Stimulated activated naive CD8-positive, alpha-beta T cell treated with anti-CD3 and anti-CD28 coated beads, Interleukin-15, amount 100 ng/mL, for 72 hours (primary cell): Measurements from ENCODE around the gene ANAPC15.
A peak's percentile ranks its signal among the peaks of the same experiment; 100 is the strongest.

ENCODE experiments used
- ATAC-seq: fragments of 150-1000 bp; cut with Tn5 transposase; 2 replicates; pipeline ENCODE4 v1.10.0; 2021; ENCODE audit warnings: mild to moderate bottlenecking, moderate library complexity
- DNase-seq, 2 donors: peaks; one replicate each; pipeline ENCODE4 v3.0.0; 2021 to 2022
- H3K27ac Mint-ChIP-seq, 2 donors: one replicate each; pipeline ENCODE4 v1.8.0; 2022; ENCODE audit warnings: mild to moderate bottlenecking in 2 of 2, mixed read lengths in 2 of 2, moderate library complexity in 2 of 2
- H3K27me3 Mint-ChIP-seq: one replicate; pipeline ENCODE4 v1.8.0; 2022; ENCODE audit warnings: mixed read lengths
- H3K4me1 Mint-ChIP-seq: one replicate; pipeline ENCODE4 v1.8.0; 2022; ENCODE audit warnings: mild to moderate bottlenecking, mixed read lengths
- H3K4me3 Mint-ChIP-seq, 2 donors: one replicate each; pipeline ENCODE4 v1.8.0; 2022; ENCODE audit warnings: mild to moderate bottlenecking in 2 of 2, mixed read lengths in 2 of 2, moderate library complexity in 1 of 2
- H3K9me3 Mint-ChIP-seq, 2 donors: one replicate each; pipeline ENCODE4 v1.8.0; 2022; ENCODE audit warnings: mixed read lengths in 2 of 2

ANAPC15 gene

DNA sequence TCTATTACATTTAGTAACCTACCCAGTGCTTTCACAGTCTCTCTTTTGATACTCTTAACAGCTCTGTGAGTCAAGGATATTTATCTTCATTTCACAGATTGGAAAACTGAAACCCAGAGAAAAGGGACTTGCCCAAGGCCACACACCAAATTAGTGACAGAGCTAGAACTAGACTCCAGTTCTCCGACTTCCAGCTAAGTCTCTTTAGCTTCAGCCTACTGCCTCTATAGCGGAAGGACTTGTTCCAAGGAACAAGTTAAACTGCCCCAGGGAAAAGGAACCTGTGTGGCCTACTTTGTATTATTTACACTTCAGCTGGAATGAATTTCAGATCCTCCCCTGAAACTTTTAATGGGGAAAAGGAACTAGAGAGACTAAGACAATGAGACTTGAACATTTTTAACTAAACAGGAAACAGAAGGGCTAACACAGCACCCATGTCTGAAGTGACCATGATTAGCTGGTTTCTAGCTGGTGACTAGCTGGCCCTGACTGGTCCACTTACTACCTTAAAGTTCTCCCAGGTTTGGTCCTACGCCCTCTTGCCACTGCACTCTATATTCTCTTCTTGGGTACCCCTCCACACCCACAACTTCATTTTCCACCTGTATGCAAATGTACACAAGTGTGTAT is 30.6 kb downstream of the ANAPC15 start:
- ATAC-seq = no peak
- no peaks in the 10 kb centered on the region for H3K27me3 Mint-ChIP-seq
- peaks cover 59% of the 10 kb centered on the region for H3K4me1 Mint-ChIP-seq
- no peaks in the 10 kb centered on the region for H3K9me3 Mint-ChIP-seq
- H3K27ac Mint-ChIP-seq = peak overlapping the region in 1 of 2 donors; percentile 98
- DNase-seq = no peak
- H3K4me3 Mint-ChIP-seq = peak overlapping the region; percentile 96 to 100

DNA sequence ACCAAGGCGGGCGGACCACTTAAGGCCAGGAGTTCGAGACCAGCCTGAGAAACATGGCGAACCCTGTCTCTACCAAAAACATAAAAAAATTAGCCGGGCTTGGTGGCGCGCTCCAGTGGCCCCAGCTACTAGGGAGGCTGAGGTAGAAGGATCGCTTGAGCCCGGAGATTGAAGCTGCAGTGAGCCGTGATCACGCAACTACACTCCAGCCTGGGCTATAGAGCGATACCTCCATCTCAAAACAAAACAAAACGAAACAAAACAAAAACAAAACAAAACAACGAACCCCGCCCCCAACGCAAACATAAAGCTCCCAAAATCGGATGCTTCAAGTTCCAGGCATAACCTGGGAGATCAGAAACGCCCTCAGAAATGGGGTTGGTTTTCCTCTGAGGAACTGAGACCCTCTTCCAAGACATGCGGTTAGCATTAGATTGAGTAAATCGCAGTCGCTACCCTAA is 31.3 kb downstream of the ANAPC15 start:
- Mint-ChIP-seq H3K27ac (peak overlapping the region; percentile 97 to 98), H3K9me3 (no peaks in the 10 kb centered on the region), H3K4me1 (peaks cover 62% of the 10 kb centered on the region), H3K4me3 (peak overlapping the region; percentile 96 to 100), H3K27me3 (no peaks in the 10 kb centered on the region)
- DNase-seq = no peak
- ATAC-seq = no peak

GRCh38 chr11:72080326-72081183 is 31.9 kb downstream of the ANAPC15 start, which contains the start of the genes LRRC51 and NUMA1:
LRRC51 (plus strand) TSS chr11:72080850; CDS start chr11:72089084, 8,234 bp downstream.
NUMA1 (minus strand) TSS chr11:72080542; CDS start chr11:72035943, 44,599 bp downstream.
- H3K4me3 Mint-ChIP-seq = peak within 1 kb of the TSS; percentile 96 to 100
- H3K27ac Mint-ChIP-seq = peak within 1 kb of the TSS; percentile 98 to 100
- H3K27me3 Mint-ChIP-seq = no peaks in the 10 kb centered on the region
- no peaks in the 10 kb centered on the region for H3K9me3 Mint-ChIP-seq
- DNase-seq = peak; percentile 97 to 99
- peak; percentile 96 for ATAC-seq
- peaks cover 56% of the 10 kb centered on the region for H3K4me1 Mint-ChIP-seq

- no peak for ATAC-seq
- Mint-ChIP-seq H3K27ac (peak overlapping the region; percentile 98 to 100), H3K4me3 (peak overlapping the region; percentile 96 to 100), H3K27me3 (no peaks in the 10 kb centered on the region), H3K9me3 (no peaks in the 10 kb centered on the region), H3K4me1 (peaks cover 56% of the 10 kb centered on the region)
- DNase-seq = no peak
Observed at GRCh38 chr11:72079819-72080325, 32.6 kb downstream of the ANAPC15 start.

DNA sequence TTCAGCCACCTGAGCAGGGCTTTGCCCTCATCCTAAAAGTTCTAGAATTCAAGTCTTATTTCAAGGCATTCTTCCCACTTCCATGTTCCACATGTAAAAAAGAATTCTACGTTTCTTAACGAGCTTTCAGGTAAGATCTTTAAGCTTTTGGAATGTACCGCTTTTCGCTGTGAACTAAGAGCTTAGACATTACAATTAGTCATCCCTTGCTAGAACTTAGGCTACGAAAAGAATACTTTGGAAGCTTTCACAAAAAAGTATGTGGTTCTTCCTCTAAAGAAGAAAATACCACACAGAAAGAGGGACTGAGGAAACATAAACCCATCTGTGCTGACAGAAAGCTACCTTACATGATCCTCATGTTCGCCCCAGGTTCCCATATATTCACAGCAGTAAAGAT is 34.0 kb downstream of the ANAPC15 start:
- H3K4me3 Mint-ChIP-seq = peak overlapping the region; percentile 96 to 100
- ATAC-seq = no peak
- DNase-seq = no peak
- peaks cover 56% of the 10 kb centered on the region for H3K4me1 Mint-ChIP-seq
- no peaks in the 10 kb centered on the region for H3K27me3 Mint-ChIP-seq
- no peaks in the 10 kb centered on the region for H3K9me3 Mint-ChIP-seq
- H3K27ac Mint-ChIP-seq = no peak overlapping the region

- Mint-ChIP-seq H3K9me3 (no peaks in the 10 kb centered on the region), H3K27ac (no peak overlapping the region), H3K27me3 (no peaks in the 10 kb centered on the region), H3K4me3 (no peak overlapping the region), H3K4me1 (peaks cover 55% of the 10 kb centered on the region)
- DNase-seq (no peak), ATAC-seq (no peak)
Observed at GRCh38 chr11:72075756-72076155, 36.7 kb downstream of the ANAPC15 start.

DNA sequence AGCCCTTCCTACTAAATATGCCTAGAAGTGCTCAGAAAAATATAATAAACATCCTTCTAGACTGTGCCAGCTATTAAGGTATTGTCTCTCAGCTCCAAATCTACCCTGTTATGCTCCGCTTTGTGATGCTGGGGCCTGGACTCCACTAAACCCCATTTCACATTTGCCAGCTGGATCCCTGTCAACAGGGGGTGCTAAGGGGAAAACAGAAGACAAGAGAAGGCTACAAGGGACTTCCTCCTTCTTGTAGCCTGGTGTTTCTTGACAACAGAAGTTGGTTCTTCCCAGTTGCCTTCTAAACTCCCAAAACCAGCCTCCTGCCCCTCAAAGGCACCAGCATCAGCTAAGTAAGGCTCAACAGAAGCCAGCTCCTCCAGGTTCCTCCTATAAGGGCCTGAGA is 37.4 kb downstream of the ANAPC15 start:
- no peak for DNase-seq
- Mint-ChIP-seq H3K27me3 (no peaks in the 10 kb centered on the region), H3K4me1 (peaks cover 55% of the 10 kb centered on the region), H3K27ac (no peak overlapping the region), H3K4me3 (no peak overlapping the region), H3K9me3 (no peaks in the 10 kb centered on the region)
- ATAC-seq = no peak

DNA sequence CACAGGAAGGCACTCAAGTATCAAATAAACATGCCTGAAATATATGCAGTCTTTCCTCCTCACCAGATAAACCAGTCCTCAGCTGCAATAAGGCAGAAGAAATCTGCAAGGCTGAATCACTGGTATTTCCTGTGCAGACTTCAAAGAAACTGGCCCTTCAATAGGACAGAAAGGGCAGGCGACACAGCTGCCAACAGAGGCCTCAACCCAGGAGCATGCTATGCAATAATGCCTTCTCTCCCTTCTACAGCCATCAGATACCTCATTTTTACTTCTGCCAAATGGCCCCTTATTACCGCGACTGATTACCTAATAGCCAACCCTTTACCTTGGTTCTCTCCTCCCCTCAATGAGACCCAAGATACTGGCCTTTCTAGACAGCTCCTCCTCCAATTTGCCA is 40.1 kb downstream of the ANAPC15 start:
- DNase-seq (no peak), ATAC-seq (peak; percentile 74)
- H3K27me3 Mint-ChIP-seq = no peaks in the 10 kb centered on the region
- H3K9me3 Mint-ChIP-seq = no peaks in the 10 kb centered on the region
- no peak overlapping the region for H3K4me3 Mint-ChIP-seq
- H3K27ac Mint-ChIP-seq = peak overlapping the region in 1 of 2 donors; percentile 55
- peaks cover 53% of the 10 kb centered on the region for H3K4me1 Mint-ChIP-seq

GRCh38 chr11:72070491-72070890 is 42.0 kb downstream of the ANAPC15 start:
- peak overlapping the region in 1 of 2 donors; percentile 75 for H3K27ac Mint-ChIP-seq
- ATAC-seq = no peak
- DNase-seq = no peak
- H3K4me3 Mint-ChIP-seq = no peak overlapping the region
- H3K27me3 Mint-ChIP-seq = no peaks in the 10 kb centered on the region
- no peaks in the 10 kb centered on the region for H3K9me3 Mint-ChIP-seq
- H3K4me1 Mint-ChIP-seq = peaks cover 46% of the 10 kb centered on the region

DNA sequence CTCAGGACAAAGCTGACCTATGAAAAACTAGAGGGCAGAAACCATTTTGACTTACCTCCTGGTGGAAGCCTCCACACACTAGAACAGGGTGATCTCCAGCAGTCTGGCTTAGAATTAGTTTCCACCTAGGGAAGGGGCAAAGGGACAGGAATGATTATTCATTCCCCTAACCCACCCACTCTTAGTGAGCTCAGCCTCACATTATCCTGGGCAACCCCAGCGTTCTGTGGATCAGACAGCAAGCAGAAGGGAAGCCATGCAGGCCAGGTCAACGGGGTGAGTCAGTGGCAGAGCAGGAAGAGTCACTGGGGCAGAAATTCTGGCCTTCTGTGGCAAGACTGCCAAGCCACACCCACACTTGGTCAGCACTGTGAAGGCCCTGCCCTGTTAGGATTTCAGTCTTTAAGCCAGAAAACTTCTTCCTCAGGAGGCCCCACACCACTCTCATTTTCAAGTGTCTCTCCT is 42.7 kb downstream of the ANAPC15 start:
- H3K27me3 Mint-ChIP-seq = no peaks in the 10 kb centered on the region
- ATAC-seq = no peak
- no peak overlapping the region for H3K4me3 Mint-ChIP-seq
- peaks cover 46% of the 10 kb centered on the region for H3K4me1 Mint-ChIP-seq
- no peak for DNase-seq
- H3K9me3 Mint-ChIP-seq = no peaks in the 10 kb centered on the region
- peak overlapping the region in 1 of 2 donors; percentile 14 for H3K27ac Mint-ChIP-seq

GRCh38 chr11:72069200-72069599 is 43.3 kb downstream of the ANAPC15 start:
- DNase-seq (no peak), ATAC-seq (no peak)
- H3K4me3 Mint-ChIP-seq = no peak overlapping the region
- H3K27me3 Mint-ChIP-seq = no peaks in the 10 kb centered on the region
- H3K27ac Mint-ChIP-seq = no peak overlapping the region
- H3K4me1 Mint-ChIP-seq = peaks cover 46% of the 10 kb centered on the region
- H3K9me3 Mint-ChIP-seq = no peaks in the 10 kb centered on the region

GRCh38 chr11:72067676-72068075 is 44.8 kb downstream of the ANAPC15 start:
- no peaks in the 10 kb centered on the region for H3K27me3 Mint-ChIP-seq
- ATAC-seq = no peak
- H3K9me3 Mint-ChIP-seq = no peaks in the 10 kb centered on the region
- no peak overlapping the region for H3K4me3 Mint-ChIP-seq
- H3K4me1 Mint-ChIP-seq = peaks cover 44% of the 10 kb centered on the region
- no peak for DNase-seq
- no peak overlapping the region for H3K27ac Mint-ChIP-seq

DNA sequence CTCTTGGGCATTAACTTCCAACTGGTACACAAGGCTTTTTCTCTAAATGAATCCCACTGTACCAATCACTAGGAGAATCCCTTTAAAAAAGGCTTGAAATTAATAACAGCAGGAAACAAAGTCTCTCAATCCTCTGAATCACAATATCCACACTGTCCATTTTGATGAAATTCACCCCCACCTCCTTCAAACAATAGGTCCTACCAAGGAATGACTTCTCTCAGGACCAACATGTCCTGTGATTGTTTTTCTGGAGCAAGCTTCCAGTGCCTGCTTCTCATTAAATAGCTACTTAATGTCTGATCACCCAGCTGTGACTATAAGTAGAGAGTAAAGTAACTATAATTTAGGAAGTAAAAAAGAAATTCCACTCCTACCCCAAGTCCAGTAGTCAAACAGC is 45.2 kb downstream of the ANAPC15 start:
- H3K27me3 Mint-ChIP-seq = no peaks in the 10 kb centered on the region
- ATAC-seq (no peak), DNase-seq (no peak)
- no peak overlapping the region for H3K27ac Mint-ChIP-seq
- no peak overlapping the region for H3K4me3 Mint-ChIP-seq
- peaks cover 40% of the 10 kb centered on the region for H3K4me1 Mint-ChIP-seq
- no peaks in the 10 kb centered on the region for H3K9me3 Mint-ChIP-seq

DNA sequence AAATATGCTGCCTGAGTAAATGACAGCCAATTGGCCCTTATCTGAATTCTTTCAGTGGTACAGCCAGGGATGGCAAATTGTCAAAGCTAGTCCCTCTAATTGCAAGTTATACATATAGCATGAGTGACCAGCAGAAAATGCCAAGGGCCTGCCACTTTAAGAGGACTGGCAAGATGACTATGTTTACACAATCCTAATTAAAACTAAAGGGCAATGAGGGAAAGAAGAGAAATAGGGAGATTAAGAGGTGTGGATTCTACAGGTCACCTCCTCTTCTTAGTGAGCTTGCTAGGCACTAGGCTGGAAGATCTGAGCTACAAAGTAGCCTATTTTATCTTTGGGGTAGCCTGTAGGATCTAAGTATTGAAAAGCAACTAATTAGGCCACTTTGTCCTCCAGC is 45.6 kb downstream of the ANAPC15 start:
- no peaks in the 10 kb centered on the region for H3K9me3 Mint-ChIP-seq
- H3K27me3 Mint-ChIP-seq = no peaks in the 10 kb centered on the region
- H3K4me1 Mint-ChIP-seq = peaks cover 36% of the 10 kb centered on the region
- DNase-seq (no peak), ATAC-seq (no peak)
- H3K4me3 Mint-ChIP-seq = no peak overlapping the region
- H3K27ac Mint-ChIP-seq = no peak overlapping the region

DNA sequence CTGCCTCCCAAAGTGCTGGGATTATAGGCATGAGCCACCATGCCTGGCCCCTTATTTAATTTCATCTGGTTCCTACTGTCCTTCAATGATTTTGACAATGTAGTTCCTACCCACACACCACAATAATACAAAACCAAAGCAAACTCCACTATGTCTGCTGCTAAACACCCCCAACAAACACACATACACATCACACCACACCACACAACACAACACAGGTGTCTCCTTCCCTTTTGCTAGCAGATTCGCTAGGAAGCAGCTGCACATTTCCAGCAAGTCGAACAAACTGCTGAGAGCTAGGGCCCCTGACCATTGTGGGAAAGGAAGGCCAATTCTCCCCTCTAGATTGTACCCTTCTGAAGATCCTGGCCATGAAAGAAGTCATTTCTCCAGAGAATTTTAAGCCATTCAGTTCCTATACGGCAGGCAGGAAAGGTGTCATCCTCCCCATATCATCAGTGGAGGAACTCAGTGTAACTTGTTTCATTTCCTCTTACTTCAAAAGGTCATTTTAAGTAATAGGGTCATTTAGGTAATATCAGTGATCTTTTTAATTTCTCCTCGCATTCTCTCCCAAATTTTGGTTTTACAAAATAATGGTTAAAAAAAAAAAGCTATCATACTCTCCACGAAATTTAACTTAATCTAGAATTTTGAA is 50.6 kb downstream of the ANAPC15 start:
- Mint-ChIP-seq H3K27ac (no peak overlapping the region), H3K9me3 (no peaks in the 10 kb centered on the region), H3K4me1 (no peaks in the 10 kb centered on the region), H3K27me3 (no peaks in the 10 kb centered on the region), H3K4me3 (no peak overlapping the region)
- DNase-seq (no peak), ATAC-seq (no peak)
